ENCODE measurements around the gene PDCD1.

PDCD1 gene

DNA sequence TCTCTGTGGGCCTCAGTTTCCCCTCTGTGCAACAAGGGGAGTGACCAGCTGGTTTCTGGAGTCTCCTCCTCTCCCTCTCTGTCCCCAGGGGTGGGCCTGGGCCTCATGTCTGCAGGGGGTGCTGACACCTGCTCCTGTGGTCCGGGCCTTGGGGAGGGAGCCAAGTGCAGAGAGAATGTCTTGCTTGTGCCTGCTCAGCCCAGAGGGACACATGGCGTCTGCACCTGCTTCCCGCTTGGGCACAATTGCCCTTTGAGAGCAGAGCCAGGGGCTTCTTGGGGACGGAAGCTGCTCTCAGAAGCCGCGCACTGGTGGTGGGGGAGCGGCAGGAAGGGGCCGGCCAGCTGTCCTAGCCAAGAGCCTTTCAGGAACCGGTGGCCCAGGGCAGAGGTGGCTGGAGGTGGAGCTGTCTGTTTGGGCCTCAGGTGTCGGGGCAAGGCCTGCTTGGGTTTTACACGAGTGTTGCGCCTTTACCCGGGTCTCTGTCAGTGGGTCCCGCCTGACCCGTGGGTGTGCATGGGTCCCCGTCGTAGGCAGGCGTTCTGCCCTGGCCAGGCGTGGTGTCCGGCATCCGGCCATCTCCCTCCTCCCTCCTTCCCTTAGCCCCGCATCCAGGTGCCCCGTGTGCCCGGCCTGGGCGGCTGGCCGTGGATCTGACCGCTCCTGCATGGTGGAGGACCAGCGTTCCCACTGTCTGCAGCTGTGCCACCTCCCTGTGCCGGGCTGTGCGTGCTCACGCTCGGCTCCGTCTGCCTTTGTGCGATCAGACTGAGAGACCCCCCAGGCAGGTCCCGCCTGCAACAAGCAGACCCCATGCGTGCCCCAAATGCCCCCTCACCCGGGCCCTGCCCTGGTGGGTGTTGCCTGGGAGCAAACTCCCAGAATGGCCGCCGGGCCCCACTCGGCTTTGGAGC lies 45.7 kb downstream of the PDCD1 start:
- TF ChIP-seq TAF1 (IDR thresholded peaks at IDR 0.05; ENCODE audit: borderline replicate concordance, insufficient read depth, low read length), result no peak
- no peak for TF ChIP-seq FOXP2 (optimal IDR thresholded peaks at IDR 0.05; ENCODE audit: borderline replicate concordance, extremely low read depth, extremely low read length, insufficient read depth)

DNA sequence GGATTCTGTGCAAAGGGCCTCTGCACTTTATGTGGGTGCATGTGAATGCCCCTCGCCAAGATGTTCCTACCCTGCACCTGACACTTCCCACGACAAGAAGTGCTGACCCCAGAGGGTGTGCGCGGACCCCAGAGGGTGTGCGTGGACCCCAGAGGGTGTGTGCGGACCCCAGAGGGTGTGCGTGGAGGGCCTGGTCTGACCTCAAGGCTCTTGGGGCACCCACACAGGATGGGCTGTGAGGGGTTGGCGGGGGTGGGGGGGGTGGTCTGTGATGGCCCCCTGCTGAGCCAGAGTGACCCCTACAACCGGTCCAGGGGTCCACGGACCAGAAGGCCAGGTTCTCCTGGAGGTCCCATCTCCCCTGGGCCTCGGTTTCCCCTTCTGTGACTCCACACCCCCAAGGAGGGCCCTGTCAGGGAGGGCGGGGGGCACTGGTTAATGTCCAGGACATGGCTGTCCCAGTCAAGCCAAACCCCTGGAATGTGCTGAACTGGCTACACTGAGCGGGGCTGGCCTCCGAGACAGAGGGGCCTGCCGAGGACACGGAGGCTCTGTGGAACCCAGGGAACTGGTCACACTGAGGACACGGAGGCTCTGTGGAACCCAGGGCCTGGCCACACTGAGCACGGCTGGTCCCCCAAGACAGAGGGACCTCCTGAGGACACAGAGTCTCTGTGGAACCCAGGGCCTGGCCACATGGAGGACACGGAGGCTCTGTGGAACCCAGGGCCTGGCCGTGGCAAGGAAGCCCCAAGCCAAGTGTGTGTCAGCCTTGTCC lies 46.6 kb downstream of the PDCD1 start:
- TF ChIP-seq, protein P1, sequence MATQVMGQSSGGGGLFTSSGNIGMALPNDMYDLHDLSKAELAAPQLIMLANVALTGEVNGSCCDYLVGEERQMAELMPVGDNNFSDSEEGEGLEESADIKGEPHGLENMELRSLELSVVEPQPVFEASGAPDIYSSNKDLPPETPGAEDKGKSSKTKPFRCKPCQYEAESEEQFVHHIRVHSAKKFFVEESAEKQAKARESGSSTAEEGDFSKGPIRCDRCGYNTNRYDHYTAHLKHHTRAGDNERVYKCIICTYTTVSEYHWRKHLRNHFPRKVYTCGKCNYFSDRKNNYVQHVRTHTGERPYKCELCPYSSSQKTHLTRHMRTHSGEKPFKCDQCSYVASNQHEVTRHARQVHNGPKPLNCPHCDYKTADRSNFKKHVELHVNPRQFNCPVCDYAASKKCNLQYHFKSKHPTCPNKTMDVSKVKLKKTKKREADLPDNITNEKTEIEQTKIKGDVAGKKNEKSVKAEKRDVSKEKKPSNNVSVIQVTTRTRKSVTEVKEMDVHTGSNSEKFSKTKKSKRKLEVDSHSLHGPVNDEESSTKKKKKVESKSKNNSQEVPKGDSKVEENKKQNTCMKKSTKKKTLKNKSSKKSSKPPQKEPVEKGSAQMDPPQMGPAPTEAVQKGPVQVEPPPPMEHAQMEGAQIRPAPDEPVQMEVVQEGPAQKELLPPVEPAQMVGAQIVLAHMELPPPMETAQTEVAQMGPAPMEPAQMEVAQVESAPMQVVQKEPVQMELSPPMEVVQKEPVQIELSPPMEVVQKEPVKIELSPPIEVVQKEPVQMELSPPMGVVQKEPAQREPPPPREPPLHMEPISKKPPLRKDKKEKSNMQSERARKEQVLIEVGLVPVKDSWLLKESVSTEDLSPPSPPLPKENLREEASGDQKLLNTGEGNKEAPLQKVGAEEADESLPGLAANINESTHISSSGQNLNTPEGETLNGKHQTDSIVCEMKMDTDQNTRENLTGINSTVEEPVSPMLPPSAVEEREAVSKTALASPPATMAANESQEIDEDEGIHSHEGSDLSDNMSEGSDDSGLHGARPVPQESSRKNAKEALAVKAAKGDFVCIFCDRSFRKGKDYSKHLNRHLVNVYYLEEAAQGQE (IDR thresholded peaks at IDR 0.05; ENCODE audit: insufficient read depth in 1 of 2, low read depth in 2 of 2, low read length in 2 of 2), result no peak
- TF ChIP-seq POLR2AphosphoS5 (IDR thresholded peaks at IDR 0.05; ENCODE audit: low read depth, low read length) (no peak), FOXP2 (optimal IDR thresholded peaks at IDR 0.05; ENCODE audit: borderline replicate concordance, extremely low read depth, extremely low read length, insufficient read depth) (no peak), TAF1 (IDR thresholded peaks at IDR 0.05; ENCODE audit: borderline replicate concordance, insufficient read depth, low read length) (no peak), SIN3A (IDR thresholded peaks at IDR 0.05; ENCODE audit: borderline replicate concordance, insufficient read depth, low read length) (no peak)

DNA sequence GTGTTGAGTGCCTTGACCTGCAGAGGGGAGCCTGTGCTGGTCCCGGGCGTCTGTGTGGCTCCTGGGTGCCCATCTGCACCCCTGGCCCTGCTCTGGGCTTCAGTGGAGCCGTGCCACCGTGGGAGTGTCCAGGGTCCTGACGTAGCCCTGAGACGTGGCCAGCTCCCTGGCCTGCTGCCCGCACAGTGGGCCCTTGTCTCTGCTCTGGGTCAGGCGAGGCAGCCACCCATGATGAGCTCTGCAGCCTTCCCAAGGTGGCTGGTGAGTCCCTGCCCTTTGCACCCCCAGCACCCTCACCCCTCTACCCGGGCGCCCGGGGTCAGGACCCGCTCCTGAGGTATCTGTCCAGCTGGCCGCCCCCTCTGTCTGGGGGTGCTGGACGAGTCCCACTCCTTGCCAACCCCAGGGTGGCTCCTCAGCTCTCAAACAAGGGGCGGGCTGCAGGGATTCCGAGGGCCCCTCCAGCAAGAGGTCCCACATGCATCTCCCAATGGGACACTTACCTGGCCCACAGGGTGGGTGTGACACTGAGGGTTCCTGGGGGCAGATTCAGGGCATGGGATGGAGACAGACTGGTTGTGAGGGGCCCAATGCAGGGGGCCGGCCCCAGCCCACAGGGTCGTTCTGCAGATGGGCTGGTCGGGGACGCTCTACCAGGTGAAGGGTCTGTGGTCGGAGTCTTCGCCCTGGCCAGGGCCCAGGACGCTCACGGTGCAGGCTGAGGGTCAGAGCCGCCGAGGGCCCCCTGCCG lies 47.3 kb downstream of the PDCD1 start:
- TF ChIP-seq POLR2AphosphoS5 (IDR thresholded peaks at IDR 0.05; ENCODE audit: low read depth, low read length) (no peak), SIN3A (IDR thresholded peaks at IDR 0.05; ENCODE audit: borderline replicate concordance, insufficient read depth, low read length) (no peak)

DNA sequence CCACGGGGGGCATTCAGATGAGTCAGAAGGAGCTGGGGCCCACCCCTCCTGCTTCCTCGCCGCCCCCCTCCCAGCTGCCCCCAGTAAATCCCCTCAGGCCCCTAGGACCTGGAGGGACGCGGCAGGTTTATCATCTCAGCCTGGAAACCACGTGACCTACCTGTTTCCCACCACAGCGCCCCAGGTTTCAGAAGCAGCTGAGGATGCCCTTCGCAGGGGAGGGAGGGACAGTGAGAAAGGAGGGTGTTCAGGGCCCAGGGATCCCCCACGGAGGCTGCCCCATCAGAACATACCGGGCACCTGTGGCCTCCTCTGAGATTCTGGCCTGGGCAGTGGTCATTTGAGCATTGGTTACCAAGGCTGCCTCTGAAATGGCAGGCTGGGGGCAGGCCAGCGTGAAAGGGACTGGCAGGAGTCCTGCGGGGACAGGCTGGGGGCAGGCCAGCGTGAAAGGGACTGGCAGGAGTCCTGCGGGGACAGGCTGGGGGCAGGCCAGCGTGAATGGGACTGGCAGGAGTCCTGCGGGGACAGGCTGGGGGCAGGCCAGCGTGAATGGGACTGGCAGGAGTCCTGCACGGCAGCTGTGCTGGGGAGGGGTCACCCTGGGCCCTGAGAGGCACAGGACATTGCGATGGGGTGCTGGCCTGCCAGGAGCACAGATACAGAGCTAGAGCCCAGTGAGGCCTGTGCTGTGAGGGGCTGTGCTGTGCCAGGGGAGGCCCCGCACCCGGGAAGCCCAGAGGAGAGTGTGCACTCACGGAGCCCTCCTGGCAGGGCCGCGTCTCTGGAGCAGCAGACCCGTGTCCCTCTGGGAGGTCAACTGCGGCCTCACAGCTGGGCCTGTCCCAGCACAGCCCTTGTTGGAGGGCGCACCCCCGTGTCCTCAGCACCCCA lies 48.1 kb downstream of the PDCD1 start:
- no peak for TF ChIP-seq TAF1 (IDR thresholded peaks at IDR 0.05; ENCODE audit: borderline replicate concordance, insufficient read depth, low read length)
- no peak for TF ChIP-seq FOXP2 (optimal IDR thresholded peaks at IDR 0.05; ENCODE audit: borderline replicate concordance, extremely low read depth, extremely low read length, insufficient read depth)
- TF ChIP-seq POLR2AphosphoS5 (IDR thresholded peaks at IDR 0.05; ENCODE audit: low read depth, low read length), result no peak
- TF ChIP-seq SIN3A (IDR thresholded peaks at IDR 0.05; ENCODE audit: borderline replicate concordance, insufficient read depth, low read length), result no peak
- TF ChIP-seq, protein P1 (IDR thresholded peaks at IDR 0.05; ENCODE audit: insufficient read depth in 1 of 2, low read depth in 2 of 2, low read length in 2 of 2), result no peak

DNA sequence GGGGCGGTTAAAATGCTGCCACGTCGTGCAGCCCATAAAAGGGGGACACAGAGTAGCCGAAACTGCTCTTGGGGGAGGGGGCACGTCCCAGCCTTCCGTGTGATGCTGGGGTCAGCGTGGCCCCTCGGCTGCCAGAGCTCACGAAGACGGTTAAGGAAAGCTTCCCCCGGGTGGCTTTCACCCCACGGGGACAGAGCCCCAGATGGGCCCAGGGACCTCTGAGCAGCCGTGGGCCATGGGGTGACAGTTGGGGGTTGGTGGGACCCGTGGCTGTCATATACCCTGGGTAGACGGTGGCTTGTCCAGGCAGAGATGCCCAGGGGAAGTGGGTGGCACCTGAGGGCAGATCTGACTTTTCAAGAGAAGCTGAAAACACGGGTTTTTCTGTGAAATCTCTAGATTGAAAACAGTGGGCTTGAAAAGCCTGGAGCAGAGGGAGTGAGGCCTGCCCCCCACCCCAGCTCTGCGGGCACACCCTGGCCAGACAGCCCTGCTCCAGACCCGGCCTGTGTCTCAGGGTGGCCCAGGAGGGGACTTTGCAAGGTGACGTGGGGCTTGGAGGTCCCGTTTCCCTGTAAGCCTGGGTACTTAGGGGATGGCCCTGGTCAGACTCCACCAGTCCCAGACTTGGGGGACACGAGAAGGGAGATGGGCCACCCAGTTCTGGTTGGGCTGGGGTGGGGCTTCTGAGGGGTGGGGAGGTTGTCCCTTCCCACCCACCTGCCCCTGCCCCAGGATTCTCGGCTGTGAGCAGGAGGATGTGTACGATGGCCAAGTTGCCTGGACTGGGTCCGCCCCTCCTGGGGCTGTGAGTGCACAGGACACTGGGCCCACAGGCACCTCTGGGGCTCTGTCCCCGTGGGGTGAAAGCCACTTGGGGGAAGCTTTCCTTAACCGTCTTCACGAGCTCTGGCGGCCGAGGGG lies 49.0 kb downstream of the PDCD1 start:
- TF ChIP-seq SIN3A (IDR thresholded peaks at IDR 0.05; ENCODE audit: borderline replicate concordance, insufficient read depth, low read length), result no peak
- TF ChIP-seq, protein P1 (IDR thresholded peaks at IDR 0.05; ENCODE audit: insufficient read depth in 1 of 2, low read depth in 2 of 2, low read length in 2 of 2), result no peak
- no peak for TF ChIP-seq POLR2AphosphoS5 (IDR thresholded peaks at IDR 0.05; ENCODE audit: low read depth, low read length)

Data from PFSK-1 (cell line).